ENCODE results near the gene FAM20B.

- TF ChIP-seq CTCF (IDR thresholded peaks at IDR 0.05) (no peak), POLR2A (IDR thresholded peaks at IDR 0.05) (no peak), EP300 (IDR thresholded peaks at IDR 0.05) (no peak)
Measured at GRCh38 chr1:179015396-179015795, 10.3 kb upstream of the FAM20B start.
